Parathyroid adenoma (tissue), 2 donors: ENCODE data around the gene MED25.
A peak's percentile ranks its signal among the peaks of the same experiment; 100 is the strongest.

Experiments used
- H2AFZ ChIP-seq: fragments of 300-600 bp; sonication (generic); one replicate; pipeline ENCODE4 v1.7.0; 2017; ENCODE audit warnings: antibody characterized with exemption, mild to moderate bottlenecking
- H3K27ac ChIP-seq: fragments of 300-600 bp; sonication (generic); one replicate; pipeline ENCODE4 v1.7.0; 2017
- H3K27me3 ChIP-seq: fragments of 300-600 bp; sonication (generic); one replicate; pipeline ENCODE4 v1.7.0; 2017; ENCODE audit warnings: low read length; ENCODE audit not compliant: control insufficient read depth, insufficient read depth
- H3K36me3 ChIP-seq: fragments of 300-600 bp; sonication (generic); one replicate; pipeline ENCODE4 v1.7.0; 2017; ENCODE audit warnings: low read length; ENCODE audit not compliant: control insufficient read depth, insufficient read depth
- H3K4me1 ChIP-seq: fragments of 300-600 bp; sonication (generic); one replicate; pipeline ENCODE4 v1.7.0; 2017; ENCODE audit warnings: control low read depth
- H3K4me2 ChIP-seq: fragments of 300-600 bp; sonication (generic); one replicate; pipeline ENCODE4 v1.7.0; 2017; ENCODE audit warnings: low read length
- H3K4me3 ChIP-seq: fragments of 300-600 bp; sonication (generic); one replicate; pipeline ENCODE4 v1.7.0; 2017; ENCODE audit warnings: low read depth, low read length
- H3K79me2 ChIP-seq: fragments of 300-600 bp; sonication (generic); one replicate; pipeline ENCODE4 v1.7.0; 2017; ENCODE audit warnings: control low read depth
- H3K9ac ChIP-seq: fragments of 300-600 bp; sonication (generic); one replicate; pipeline ENCODE4 v1.7.0; 2017; ENCODE audit warnings: mild to moderate bottlenecking
- H3K9me3 ChIP-seq: fragments of 300-600 bp; sonication (generic); one replicate; pipeline ENCODE4 v1.7.0; 2017; ENCODE audit warnings: low read length; ENCODE audit not compliant: control insufficient read depth
- TF ChIP-seq, protein P1 (sequence below): fragments of 300-600 bp; sonication (generic); IDR thresholded peaks from one replicate; pipeline ENCODE4 v1.7.0; 2017; ENCODE audit warnings: antibody characterized with exemption, mild to moderate bottlenecking
- donor health status: primary hyperparathyroidism.

MED25 gene

DNA sequence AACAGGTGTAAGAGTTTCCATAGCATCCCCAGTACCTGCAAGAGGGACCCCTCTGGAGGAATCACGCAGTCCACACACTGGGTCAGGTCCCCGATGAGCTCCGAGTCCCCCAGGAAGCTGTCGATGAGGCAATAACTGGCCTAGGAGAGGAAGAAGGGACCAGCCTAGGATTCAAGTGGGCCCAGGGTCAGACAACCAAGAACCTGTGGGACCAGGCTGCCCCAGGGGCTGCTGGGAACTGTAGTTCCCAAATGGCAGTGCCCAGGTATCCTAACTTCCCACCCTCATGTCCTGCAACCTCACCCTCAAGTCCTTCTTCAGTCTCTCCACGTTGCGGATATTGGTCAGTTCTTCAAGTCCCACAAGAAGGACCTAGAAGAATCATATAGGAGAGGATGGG lies 6.8 kb upstream of the MED25 start:
- H3K9me3 ChIP-seq = no peaks in the 10 kb centered on the region
- H3K79me2 ChIP-seq = no peaks in the 10 kb centered on the region
- no peak overlapping the region for H3K4me2 ChIP-seq
- H3K36me3 ChIP-seq = no peaks in the 10 kb centered on the region
- H3K27ac ChIP-seq = no peak overlapping the region
- H3K4me1 ChIP-seq = peaks cover 10% of the 10 kb centered on the region
- TF ChIP-seq, protein P1, sequence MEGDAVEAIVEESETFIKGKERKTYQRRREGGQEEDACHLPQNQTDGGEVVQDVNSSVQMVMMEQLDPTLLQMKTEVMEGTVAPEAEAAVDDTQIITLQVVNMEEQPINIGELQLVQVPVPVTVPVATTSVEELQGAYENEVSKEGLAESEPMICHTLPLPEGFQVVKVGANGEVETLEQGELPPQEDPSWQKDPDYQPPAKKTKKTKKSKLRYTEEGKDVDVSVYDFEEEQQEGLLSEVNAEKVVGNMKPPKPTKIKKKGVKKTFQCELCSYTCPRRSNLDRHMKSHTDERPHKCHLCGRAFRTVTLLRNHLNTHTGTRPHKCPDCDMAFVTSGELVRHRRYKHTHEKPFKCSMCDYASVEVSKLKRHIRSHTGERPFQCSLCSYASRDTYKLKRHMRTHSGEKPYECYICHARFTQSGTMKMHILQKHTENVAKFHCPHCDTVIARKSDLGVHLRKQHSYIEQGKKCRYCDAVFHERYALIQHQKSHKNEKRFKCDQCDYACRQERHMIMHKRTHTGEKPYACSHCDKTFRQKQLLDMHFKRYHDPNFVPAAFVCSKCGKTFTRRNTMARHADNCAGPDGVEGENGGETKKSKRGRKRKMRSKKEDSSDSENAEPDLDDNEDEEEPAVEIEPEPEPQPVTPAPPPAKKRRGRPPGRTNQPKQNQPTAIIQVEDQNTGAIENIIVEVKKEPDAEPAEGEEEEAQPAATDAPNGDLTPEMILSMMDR = no peak
- H3K27me3 ChIP-seq = no peaks in the 10 kb centered on the region
- H2AFZ ChIP-seq = no peak overlapping the region
- no peak overlapping the region for H3K4me3 ChIP-seq
- H3K9ac ChIP-seq = no peak overlapping the region

DNA sequence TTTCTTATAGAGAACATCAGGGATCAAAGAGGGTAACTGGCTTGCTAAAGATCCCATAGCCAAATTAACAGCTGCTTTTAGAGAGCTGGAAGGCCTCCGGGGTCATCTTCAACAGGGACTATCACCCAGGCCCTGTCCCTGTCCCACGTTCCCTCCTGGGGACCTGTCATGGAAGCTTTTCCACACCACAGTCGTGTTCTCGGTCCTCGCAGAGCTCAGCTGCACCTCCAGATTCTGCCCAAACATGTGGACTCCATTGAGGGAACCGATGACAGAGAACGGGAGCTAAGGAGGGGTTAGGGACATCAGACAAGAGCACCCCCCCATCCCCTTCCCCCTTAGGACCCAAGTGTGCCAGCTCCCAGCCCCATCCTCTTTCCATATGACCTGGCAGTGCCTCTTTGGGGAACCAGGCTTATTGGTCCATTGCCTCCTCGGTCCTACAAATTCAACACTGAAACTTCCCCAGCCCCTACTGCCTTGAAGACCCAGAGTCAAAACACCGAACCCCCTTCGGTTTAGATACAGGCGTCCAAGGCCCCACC lies 5.6 kb upstream of the MED25 start:
- Histone ChIP-seq H3K4me3 (peak overlapping the region; percentile 94), H3K79me2 (no peaks in the 10 kb centered on the region), H3K27me3 (no peaks in the 10 kb centered on the region), H3K4me2 (peak overlapping the region; percentile 95), H2AFZ (peak overlapping the region; percentile 95), H3K9ac (peak overlapping the region; percentile 77), H3K4me1 (peaks cover 10% of the 10 kb centered on the region), H3K9me3 (no peaks in the 10 kb centered on the region), H3K27ac (peak overlapping the region; percentile 96), H3K36me3 (no peaks in the 10 kb centered on the region)
- TF ChIP-seq, protein P1 = no peak

- Histone ChIP-seq H3K4me3 (peak within 1 kb of the TSS; percentile 94), H3K27ac (peak within 1 kb of the TSS; percentile 96), H3K4me2 (peak within 1 kb of the TSS; percentile 95), H3K4me1 (peaks cover 10% of the 10 kb centered on the region), H3K79me2 (peaks cover 2% of the 10 kb centered on the region), H3K9ac (peak within 1 kb of the TSS; percentile 77), H3K9me3 (no peaks in the 10 kb centered on the region), H3K27me3 (no peaks in the 10 kb centered on the region), H3K36me3 (no peaks in the 10 kb centered on the region), H2AFZ (peak within 1 kb of the TSS; percentile 95)
- TF ChIP-seq, protein P1 = peak; percentile 30
These were observed 4.9 kb upstream of the MED25 start, which contains the start of gene FUZ for GRCh38 chr19:49812997-49813861. Gene FUZ (minus strand): TSS chr19:49813292. CDS start chr19:49813106, 186 bp downstream.

DNA sequence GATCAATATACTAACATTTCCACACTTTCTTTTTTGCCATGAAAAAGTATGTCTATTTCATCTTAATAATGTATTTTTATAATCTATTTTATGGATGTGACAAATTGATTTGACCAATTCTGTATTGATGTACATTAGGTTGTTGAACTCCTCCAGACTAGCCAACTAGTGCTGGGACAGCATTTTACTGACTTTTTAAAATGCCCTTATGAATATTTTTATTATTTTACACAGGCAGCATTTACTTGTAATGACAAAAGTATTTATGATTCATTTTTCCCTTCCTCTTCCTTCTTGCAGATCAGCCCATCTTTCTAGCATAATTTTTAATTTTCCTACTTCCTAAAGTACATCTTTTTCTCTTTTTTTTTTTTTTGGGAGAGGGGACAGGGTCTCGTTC lies 4.1 kb upstream of the MED25 start:
- Histone ChIP-seq H3K27me3 (no peaks in the 10 kb centered on the region), H3K4me2 (peak overlapping the region; percentile 95), H3K4me3 (peak overlapping the region; percentile 94), H3K79me2 (peaks cover 9% of the 10 kb centered on the region), H3K9me3 (no peaks in the 10 kb centered on the region), H3K36me3 (no peaks in the 10 kb centered on the region), H3K27ac (peak overlapping the region; percentile 96), H2AFZ (peak overlapping the region; percentile 95), H3K9ac (no peak overlapping the region), H3K4me1 (peaks cover 10% of the 10 kb centered on the region)
- TF ChIP-seq, protein P1 = no peak
